K562 (cell line): ENCODE results near the gene WASL.

Source experiments
- POLR2A ChIP-seq: fragments of 450-650 bp; conservative IDR thresholded peaks from 2 replicates; pipeline ENCODE4 v1.6.1; 2016
- ZNF184 ChIP-seq: sonication (generic); formaldehyde crosslinking; IDR thresholded peaks from 2 replicates; pipeline ENCODE4 v1.5.0; 2020; ENCODE audit warnings: missing genetic modification reagents
- ZNF239 ChIP-seq: fragments of 250-450 bp; sonication (Bioruptor Pico); IDR thresholded peaks from 2 replicates; pipeline ENCODE4 v1.4.0; 2020; ENCODE audit warnings: mild to moderate bottlenecking

- TF ChIP-seq POLR2A (no peak), ZNF184 (CRISPR knock-in tag) (no peak), ZNF239 (no peak)
These were observed 1.8 kb upstream of the WASL start for GRCh38 chr7:123750389-123751230.
